K562 (cell line): ENCODE measurements around the gene OR56A5.

Experiments used
- CEBPB ChIP-seq: fragments of 450-650 bp; IDR thresholded peaks from 2 replicates; pipeline ENCODE4 v1.6.1; 2016; ENCODE audit warnings: missing genetic modification characterization, missing compliant biosample characterization
- NFIC ChIP-seq: fragments of 450-650 bp; IDR thresholded peaks from 2 replicates; pipeline ENCODE4 v1.6.1; 2017; ENCODE audit warnings: mild to moderate bottlenecking, inconsistent platforms
- POLR2A ChIP-seq: fragments of 450-650 bp; conservative IDR thresholded peaks from 2 replicates; pipeline ENCODE4 v1.6.1; 2016
- SMAD3 ChIP-seq: fragments of 450-650 bp; formaldehyde crosslinking; conservative IDR thresholded peaks from 2 replicates; pipeline ENCODE4 v1.4.0; 2020; ENCODE audit warnings: mild to moderate bottlenecking
- TCF7 ChIP-seq: sonication (generic); IDR thresholded peaks from 2 replicates; pipeline ENCODE4 v1.6.1; 2016; ENCODE audit warnings: antibody characterized with exemption, borderline replicate concordance
- TF ChIP-seq, protein P1 (sequence below), 3 experiments: IDR thresholded peaks in 2 of 3; conservative IDR thresholded peaks in 1 of 3; 2 replicates each; pipeline ENCODE4 v1.5.1; 2011 to 2012; ENCODE audit warnings: low read length in 3 of 3, mild to moderate bottlenecking in 3 of 3, control low read depth in 2 of 3, improper control_type of control experiment in 1 of 3, inconsistent platforms in 1 of 3, low read depth in 1 of 3, mixed read lengths in 1 of 3, moderate library complexity in 1 of 3; ENCODE audit not compliant: insufficient read depth in 2 of 3
- TF ChIP-seq, protein P2 (sequence below): fragments of 250-450 bp; sonication (Bioruptor Pico); IDR thresholded peaks from 2 replicates; pipeline ENCODE4 v1.4.0; 2020; ENCODE audit warnings: mild to moderate bottlenecking, moderate library complexity

DNA sequence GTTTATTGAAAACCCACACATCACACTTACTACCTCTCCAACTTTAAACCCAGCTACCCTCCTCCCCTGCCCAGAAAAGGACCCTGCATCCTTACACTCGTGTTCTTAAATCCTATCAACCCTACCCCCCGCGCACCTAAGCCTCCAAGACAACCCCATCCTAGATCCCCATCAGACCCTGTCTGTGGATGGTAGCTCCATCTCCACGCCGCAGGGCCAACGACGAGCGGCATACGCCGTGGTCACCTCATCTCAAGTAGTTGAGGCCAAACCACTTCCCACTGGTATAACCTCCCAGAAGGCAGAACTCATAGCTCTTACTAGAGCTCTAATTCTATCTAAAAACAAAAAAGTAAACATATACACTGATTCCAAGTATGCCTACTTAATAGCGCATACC, 35.6 kb downstream of the OR56A5 start:
- no peak for TF ChIP-seq SMAD3
- no peak for TF ChIP-seq POLR2A
- TF ChIP-seq, protein P1, sequence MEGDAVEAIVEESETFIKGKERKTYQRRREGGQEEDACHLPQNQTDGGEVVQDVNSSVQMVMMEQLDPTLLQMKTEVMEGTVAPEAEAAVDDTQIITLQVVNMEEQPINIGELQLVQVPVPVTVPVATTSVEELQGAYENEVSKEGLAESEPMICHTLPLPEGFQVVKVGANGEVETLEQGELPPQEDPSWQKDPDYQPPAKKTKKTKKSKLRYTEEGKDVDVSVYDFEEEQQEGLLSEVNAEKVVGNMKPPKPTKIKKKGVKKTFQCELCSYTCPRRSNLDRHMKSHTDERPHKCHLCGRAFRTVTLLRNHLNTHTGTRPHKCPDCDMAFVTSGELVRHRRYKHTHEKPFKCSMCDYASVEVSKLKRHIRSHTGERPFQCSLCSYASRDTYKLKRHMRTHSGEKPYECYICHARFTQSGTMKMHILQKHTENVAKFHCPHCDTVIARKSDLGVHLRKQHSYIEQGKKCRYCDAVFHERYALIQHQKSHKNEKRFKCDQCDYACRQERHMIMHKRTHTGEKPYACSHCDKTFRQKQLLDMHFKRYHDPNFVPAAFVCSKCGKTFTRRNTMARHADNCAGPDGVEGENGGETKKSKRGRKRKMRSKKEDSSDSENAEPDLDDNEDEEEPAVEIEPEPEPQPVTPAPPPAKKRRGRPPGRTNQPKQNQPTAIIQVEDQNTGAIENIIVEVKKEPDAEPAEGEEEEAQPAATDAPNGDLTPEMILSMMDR (IDR thresholded peaks at IDR 0.05 in 2 of 3, conservative IDR thresholded peaks at IDR 0.05 in 1 of 3; ENCODE audit: insufficient read depth in 2 of 3, low read depth in 1 of 3, low read length in 3 of 3) = no peak
- no peak for TF ChIP-seq CEBPB
- no peak for TF ChIP-seq NFIC
- no peak for TF ChIP-seq TCF7
- TF ChIP-seq, protein P2, sequence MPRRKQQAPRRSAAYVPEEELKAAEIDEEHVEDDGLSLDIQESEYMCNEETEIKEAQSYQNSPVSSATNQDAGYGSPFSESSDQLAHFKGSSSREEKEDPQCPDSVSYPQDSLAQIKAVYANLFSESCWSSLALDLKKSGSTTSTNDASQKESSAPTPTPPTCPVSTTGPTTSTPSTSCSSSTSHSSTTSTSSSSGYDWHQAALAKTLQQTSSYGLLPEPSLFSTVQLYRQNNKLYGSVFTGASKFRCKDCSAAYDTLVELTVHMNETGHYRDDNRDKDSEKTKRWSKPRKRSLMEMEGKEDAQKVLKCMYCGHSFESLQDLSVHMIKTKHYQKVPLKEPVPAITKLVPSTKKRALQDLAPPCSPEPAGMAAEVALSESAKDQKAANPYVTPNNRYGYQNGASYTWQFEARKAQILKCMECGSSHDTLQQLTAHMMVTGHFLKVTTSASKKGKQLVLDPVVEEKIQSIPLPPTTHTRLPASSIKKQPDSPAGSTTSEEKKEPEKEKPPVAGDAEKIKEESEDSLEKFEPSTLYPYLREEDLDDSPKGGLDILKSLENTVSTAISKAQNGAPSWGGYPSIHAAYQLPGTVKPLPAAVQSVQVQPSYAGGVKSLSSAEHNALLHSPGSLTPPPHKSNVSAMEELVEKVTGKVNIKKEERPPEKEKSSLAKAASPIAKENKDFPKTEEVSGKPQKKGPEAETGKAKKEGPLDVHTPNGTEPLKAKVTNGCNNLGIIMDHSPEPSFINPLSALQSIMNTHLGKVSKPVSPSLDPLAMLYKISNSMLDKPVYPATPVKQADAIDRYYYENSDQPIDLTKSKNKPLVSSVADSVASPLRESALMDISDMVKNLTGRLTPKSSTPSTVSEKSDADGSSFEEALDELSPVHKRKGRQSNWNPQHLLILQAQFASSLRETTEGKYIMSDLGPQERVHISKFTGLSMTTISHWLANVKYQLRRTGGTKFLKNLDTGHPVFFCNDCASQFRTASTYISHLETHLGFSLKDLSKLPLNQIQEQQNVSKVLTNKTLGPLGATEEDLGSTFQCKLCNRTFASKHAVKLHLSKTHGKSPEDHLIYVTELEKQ = no peak
